ENCODE results near the gene HYAL1.

The HYAL1 gene

DNA sequence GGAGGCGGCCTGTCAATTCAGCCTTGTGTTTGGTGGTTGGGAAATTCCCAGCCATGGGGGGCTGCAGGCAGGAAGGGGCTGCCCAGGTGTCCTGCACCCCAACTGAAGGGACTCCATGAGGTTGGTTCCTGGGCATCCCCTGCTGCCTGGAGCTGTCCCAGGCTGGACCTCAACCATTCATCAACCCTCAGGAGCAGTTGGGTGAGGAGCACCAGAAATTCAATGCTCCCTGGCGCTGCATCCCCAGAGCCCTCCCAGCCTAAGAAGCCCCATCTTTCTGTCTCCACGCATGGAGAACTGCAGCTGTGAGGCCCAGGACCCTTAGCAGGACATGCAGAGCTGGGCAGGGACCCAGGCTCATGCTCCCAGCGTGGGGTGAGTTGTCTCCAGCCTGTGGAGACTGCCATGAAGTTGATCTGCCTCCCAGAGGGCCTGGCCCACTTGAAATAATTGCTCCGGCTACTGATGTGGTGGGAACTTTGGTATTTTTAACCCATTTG lies 42.4 kb downstream of the HYAL1 start:
- peak; percentile 58 for DNase-seq (ENCODE audit: low spot score)
- in situ Hi-C loops (cut with MboI; ENCODE audit: low pct_unique_long_range_greater_than_20kb, low sequenced_read_pairs, unreplicated experiment): no loop called here
- TF ChIP-seq, protein P1, sequence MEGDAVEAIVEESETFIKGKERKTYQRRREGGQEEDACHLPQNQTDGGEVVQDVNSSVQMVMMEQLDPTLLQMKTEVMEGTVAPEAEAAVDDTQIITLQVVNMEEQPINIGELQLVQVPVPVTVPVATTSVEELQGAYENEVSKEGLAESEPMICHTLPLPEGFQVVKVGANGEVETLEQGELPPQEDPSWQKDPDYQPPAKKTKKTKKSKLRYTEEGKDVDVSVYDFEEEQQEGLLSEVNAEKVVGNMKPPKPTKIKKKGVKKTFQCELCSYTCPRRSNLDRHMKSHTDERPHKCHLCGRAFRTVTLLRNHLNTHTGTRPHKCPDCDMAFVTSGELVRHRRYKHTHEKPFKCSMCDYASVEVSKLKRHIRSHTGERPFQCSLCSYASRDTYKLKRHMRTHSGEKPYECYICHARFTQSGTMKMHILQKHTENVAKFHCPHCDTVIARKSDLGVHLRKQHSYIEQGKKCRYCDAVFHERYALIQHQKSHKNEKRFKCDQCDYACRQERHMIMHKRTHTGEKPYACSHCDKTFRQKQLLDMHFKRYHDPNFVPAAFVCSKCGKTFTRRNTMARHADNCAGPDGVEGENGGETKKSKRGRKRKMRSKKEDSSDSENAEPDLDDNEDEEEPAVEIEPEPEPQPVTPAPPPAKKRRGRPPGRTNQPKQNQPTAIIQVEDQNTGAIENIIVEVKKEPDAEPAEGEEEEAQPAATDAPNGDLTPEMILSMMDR (IDR thresholded peaks at IDR 0.05; ENCODE audit: extremely low read depth, insufficient read depth, missing control alignments): no peak

GRCh38 chr3:50260027-50260941 lies 43.1 kb downstream of the HYAL1 start:
- peak; percentile 99 for DNase-seq (ENCODE audit: low spot score)
- TF ChIP-seq, protein P1 (IDR thresholded peaks at IDR 0.05; ENCODE audit: extremely low read depth, insufficient read depth, missing control alignments): peak; percentile 99

DNA sequence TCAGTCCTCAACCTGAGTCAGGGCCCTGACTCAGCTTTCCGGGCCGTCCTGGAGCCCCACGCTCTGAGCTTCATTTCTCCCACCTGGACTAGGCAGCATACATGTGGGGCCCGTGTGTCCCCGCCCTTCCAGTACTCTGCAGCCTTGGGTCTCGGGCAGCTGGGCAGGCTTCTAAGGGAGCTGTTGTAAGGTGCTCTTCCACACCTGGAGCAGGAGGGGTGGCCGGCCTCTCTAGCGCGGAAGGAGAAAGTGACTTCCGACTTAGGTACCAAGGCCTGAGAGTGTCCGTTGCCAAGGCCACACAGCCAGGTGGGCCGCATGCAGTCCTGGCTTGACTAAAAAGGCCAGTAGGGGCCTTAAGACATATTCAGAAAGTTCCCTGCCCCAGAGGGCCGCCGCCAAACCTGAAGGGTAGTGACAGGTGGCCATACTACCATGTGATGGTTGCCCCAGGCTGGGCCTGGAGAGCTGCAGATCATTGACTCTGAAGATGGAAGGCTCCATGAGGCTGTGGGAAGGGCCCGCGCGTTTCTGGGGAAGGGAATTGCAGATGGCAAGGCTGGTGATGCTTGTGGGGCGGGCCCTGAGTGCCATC lies 43.8 kb downstream of the HYAL1 start:
- in situ Hi-C loops (cut with MboI; ENCODE audit: low pct_unique_long_range_greater_than_20kb, low sequenced_read_pairs, unreplicated experiment): no loop called here
- TF ChIP-seq, protein P1 (IDR thresholded peaks at IDR 0.05; ENCODE audit: extremely low read depth, insufficient read depth, missing control alignments): no peak
- DNase-seq (ENCODE audit: low spot score): no peak

More at GRCh38 chr3:50260027-50260941, 43.1 kb downstream of the HYAL1 start:
- in situ Hi-C loops (cut with MboI; ENCODE audit: low pct_unique_long_range_greater_than_20kb, low sequenced_read_pairs, unreplicated experiment): no loop called here

DNA sequence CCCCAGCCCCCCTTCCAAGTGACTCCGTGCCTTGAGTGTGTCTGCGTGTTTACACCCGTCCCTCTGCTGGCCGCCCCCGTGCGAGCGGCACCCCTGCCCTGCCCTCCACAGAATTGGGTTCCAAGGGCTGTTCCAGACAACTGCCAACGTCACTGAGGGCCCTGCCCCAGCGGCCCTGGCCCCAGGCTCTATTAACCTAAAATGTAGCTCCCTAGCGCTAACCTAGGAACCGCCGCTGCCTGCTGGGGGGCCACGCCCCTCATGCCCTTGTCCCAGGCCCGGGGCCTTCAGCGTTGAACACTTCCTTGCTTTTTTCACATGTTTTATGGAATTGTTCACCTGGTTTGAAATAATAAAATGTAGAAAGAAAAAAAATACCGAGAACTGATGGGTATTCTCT lies 44.4 kb downstream of the HYAL1 start:
- TF ChIP-seq, protein P1 (IDR thresholded peaks at IDR 0.05; ENCODE audit: extremely low read depth, insufficient read depth, missing control alignments): no peak
- DNase-seq (ENCODE audit: low spot score): no peak
- in situ Hi-C loops (cut with MboI; ENCODE audit: low pct_unique_long_range_greater_than_20kb, low sequenced_read_pairs, unreplicated experiment): no loop called here

- in situ Hi-C loops (cut with MboI; ENCODE audit: low pct_unique_long_range_greater_than_20kb, low sequenced_read_pairs, unreplicated experiment): no loop called here
- DNase-seq (ENCODE audit: low spot score): no peak
- TF ChIP-seq, protein P1 (IDR thresholded peaks at IDR 0.05; ENCODE audit: extremely low read depth, insufficient read depth, missing control alignments): no peak
Observed at GRCh38 chr3:50258029-50258680, 45.2 kb downstream of the HYAL1 start.
